ENCODE measurements around the gene ENAM. TPM values are rescaled to one million over a fixed set of nuclear protein-coding genes. Genes with fewer than 3 reads are reported as not detected.

The ENAM gene
- total and polyA plus RNA-seq, 2 experiments from 2014 or later, result not detected

DNA sequence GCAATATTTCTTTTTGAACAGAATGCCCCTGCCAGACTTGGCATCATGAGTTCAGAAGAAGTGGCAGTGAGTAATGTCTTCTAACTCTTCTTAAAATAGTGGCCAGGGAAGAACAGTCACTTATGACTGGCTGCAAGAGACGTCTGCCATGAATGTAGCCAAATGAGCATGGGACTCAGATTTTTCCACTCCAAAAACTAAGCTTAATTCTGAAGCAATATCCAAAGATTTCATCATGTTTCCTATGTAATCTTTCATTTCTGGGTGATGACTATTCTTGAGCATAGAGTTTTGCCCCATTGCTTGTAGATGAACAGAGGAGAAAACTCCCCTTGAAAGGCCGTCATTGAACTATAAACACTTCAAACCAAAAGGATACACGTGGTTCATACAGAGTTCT is 24.7 kb upstream of the ENAM start:
- TF ChIP-seq CTCF (IDR thresholded peaks at IDR 0.05; ENCODE audit: low read depth, low read length), result no peak
- no peak overlapping the region for H3K27ac ChIP-seq
- H3K4me3 ChIP-seq, result no peak overlapping the region

GRCh38 chr4:70606459-70606858 is 22.1 kb upstream of the ENAM start:
- no peak for DNase-seq (ENCODE audit: low read depth in 1 of 2, low spot score in 1 of 2)
- no peak overlapping the region for H3K4me3 ChIP-seq
- TF ChIP-seq CTCF (IDR thresholded peaks at IDR 0.05; ENCODE audit: low read depth, low read length), result no peak
- no peak overlapping the region for H3K27ac ChIP-seq
- H3K27me3 ChIP-seq, result no peaks in the 10 kb centered on the region
- H3K9me3 ChIP-seq (ENCODE audit: low read depth), result no peaks in the 10 kb centered on the region
- no peaks in the 10 kb centered on the region for H3K4me1 ChIP-seq (ENCODE audit: low read depth)
- no peaks in the 10 kb centered on the region for H3K36me3 ChIP-seq

More for the DNA sequence above, 24.7 kb upstream of the ENAM start:
- no peaks in the 10 kb centered on the region for H3K9me3 ChIP-seq (ENCODE audit: low read depth)
- no peaks in the 10 kb centered on the region for H3K4me1 ChIP-seq (ENCODE audit: low read depth)
- no peaks in the 10 kb centered on the region for H3K27me3 ChIP-seq
- DNase-seq (ENCODE audit: low read depth in 1 of 2, low spot score in 1 of 2), result peak in 1 of 2 donors; percentile 48
- no peaks in the 10 kb centered on the region for H3K36me3 ChIP-seq

- Histone ChIP-seq H3K4me3 (no peak overlapping the region), H3K4me1 (ENCODE audit: low read depth) (no peaks in the 10 kb centered on the region), H3K36me3 (no peaks in the 10 kb centered on the region), H3K9me3 (ENCODE audit: low read depth) (no peaks in the 10 kb centered on the region), H3K27me3 (no peaks in the 10 kb centered on the region), H3K27ac (no peak overlapping the region)
- DNase-seq (ENCODE audit: low read depth in 1 of 2, low spot score in 1 of 2), result no peak
- no peak for TF ChIP-seq CTCF (IDR thresholded peaks at IDR 0.05; ENCODE audit: low read depth, low read length)
Measured at GRCh38 chr4:70607334-70607853, 21.1 kb upstream of the ENAM start.

DNA sequence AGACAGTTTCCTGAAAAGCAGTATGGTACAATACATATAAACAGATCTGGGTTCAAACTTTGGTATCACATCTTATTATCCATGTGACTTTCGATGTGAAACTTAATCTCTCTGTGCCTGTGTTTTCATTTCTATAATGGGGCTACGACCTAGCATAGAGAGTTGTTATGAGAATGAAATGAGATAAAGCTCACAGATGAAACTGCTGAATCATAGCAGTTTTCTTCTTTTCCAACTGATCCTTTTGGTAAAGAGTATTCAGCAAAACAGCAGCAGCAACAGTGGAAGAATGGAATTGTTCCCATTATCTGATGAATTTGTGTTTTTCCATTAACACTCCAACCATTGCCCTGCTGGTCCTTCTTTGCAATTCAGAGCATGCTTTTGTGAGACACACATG is 20.2 kb upstream of the ENAM start:
- Histone ChIP-seq H3K36me3 (no peaks in the 10 kb centered on the region), H3K9me3 (ENCODE audit: low read depth) (no peaks in the 10 kb centered on the region), H3K27ac (no peak overlapping the region), H3K4me3 (no peak overlapping the region), H3K27me3 (no peaks in the 10 kb centered on the region), H3K4me1 (ENCODE audit: low read depth) (peaks cover 3% of the 10 kb centered on the region)
- DNase-seq (ENCODE audit: low read depth in 1 of 2, low spot score in 1 of 2), result no peak
- TF ChIP-seq CTCF (IDR thresholded peaks at IDR 0.05; ENCODE audit: low read depth, low read length), result no peak

DNA sequence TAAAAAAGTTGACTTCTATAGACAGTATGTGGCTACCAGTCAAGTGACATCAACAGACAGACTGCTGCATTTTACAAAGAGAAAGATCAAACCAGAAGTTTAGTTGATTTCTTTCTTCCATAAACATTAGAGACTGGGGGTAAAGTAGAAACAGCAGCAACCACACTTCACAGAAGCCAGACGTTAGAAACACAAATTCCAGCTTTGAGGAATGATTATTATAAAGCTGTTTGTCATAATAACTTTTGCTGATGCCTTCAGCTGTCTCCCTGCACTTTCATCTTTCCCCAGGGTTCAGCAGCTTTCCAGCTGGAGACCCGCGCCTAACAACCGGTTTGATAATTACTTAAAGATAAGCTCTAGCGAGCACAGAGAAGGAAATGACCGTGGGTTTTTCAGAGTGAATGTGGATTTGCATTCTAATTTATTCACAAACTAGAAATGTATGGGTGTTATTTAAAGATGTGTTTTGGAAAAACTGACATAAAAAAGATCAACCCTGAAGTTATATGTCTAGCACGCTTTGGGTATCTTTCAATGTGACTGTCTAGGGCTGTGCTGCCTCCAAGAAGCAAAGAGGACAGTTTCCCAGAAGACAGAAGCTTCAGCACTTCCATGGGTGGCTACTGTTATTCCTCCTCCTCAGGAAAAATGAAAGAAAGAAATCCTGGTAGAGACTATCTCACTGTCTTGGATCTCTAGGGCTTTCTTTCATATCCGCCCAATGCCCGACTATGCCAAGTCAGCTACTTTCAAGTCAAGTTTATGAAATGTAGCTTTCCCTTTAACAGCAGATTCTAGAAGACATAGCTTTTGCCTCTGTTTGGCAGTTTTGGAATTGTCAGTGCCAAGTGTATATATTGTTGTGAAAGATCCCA is 15.0 kb upstream of the ENAM start:
- no peaks in the 10 kb centered on the region for H3K27me3 ChIP-seq
- no peaks in the 10 kb centered on the region for H3K36me3 ChIP-seq
- peaks cover 6% of the 10 kb centered on the region for H3K4me1 ChIP-seq (ENCODE audit: low read depth)
- H3K4me3 ChIP-seq, result no peak overlapping the region
- no peaks in the 10 kb centered on the region for H3K9me3 ChIP-seq (ENCODE audit: low read depth)
- TF ChIP-seq CTCF (IDR thresholded peaks at IDR 0.05; ENCODE audit: low read depth, low read length), result no peak
- no peak overlapping the region for H3K27ac ChIP-seq
- peak in 1 of 2 donors; percentile 46 for DNase-seq (ENCODE audit: low read depth in 1 of 2, low spot score in 1 of 2)

Measured in cardiac muscle cell (in vitro differentiated cells and primary cell).